GM18907 (cell line): Measurements from ENCODE around the gene MINK1.
"Not testable (repeated sequence)": the region's sequence is repeated elsewhere in the genome, so short reads cannot be mapped to it uniquely, and the experiment has no call there.

Experiments used
- ATAC-seq: cut with Tn5 transposase; IDR thresholded peaks from one replicate; pipeline ENCODE4 v1.9.1; 2021; ENCODE audit warnings: mild to moderate bottlenecking, moderate library complexity; ENCODE audit not compliant: unreplicated experiment

MINK1 gene

DNA sequence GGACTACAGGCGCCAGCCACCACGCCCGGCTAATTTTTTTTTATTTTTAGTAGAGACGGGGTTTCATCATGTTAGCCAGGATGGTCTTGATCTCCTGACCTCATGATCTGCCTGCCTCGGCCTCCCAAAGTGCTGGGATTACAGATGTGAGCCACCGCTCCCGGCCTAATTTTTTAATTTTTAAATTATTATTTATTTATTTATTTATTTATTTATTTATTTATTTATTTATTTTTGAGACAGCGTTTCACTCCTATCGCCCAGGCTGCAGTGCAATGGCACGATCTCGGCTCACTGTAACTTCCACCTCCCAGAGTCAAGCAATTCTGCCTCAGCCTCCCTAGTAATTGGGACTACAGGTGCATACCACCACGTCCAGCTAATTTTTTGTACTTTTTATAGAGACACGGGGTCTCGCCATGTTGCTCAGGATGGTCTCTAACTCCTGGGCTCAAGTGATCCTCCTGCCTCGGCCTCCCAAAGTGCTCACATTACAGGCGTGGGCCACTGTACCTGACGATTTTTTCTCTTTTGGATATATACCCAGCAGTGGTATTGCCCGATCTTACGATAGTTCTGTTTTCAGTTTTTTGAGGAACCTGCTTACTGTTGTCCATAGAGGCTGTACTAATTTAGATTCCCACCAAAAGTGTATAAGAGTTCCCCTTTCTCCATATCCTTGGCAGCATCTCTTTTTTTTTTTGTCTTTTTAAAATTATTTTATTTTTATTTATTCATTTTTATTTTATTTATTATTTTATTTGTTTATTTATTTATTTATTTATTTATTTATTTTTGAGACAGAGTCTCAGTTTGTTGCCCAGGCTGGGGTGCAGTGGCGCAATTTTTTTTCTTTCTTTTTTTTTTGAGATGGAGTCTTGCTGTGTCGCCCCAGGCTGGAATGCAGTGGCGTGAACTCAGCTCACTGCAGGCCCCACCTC lies 36.2 kb downstream of the MINK1 start:
- not testable (repeated sequence) for ATAC-seq

GRCh38 chr17:4870855-4871254 lies 37.7 kb downstream of the MINK1 start:
- ATAC-seq = no peak

DNA sequence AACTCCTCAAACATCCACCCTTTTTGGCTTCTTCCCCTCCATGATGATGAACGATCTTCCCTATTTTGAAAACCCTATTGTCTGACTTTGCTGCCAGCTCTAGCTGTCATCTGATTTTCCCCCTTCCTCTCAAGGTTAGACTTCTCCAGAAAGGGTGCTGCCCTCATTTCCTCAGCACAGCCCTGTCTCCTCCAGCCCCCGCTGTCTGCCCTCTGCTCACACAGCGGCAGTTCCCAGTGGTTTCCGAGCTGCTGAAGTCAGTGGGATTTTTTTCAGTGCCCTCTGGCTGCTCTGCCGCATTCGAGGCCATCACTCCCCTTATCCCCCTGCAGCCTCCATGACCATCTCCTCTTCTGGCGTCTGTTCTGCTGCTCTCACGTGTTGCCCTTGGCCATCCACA lies 39.6 kb downstream of the MINK1 start:
- no peak for ATAC-seq

- ATAC-seq = no peak
These were observed 43.9 kb downstream of the MINK1 start for GRCh38 chr17:4877089-4877488.

DNA sequence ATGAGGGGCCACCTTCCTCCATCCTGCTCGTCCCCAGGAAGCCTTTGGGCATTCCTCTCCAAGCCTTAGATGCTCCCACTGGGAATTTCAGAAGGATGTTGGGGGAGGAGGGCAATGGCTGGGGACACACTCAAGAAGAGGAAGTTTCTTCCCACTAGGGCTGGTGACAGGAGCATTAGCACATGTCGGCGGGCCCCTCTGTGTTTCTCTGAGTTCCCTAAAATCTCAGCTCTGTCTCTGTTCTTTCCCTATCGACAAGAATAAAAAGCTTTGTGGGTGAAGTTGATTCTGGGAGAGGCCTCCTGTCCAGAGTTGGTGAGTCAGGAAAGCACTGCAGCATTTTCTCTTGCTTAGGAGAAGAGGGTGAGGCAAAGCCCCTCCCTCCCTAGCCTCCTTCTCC lies 46.5 kb downstream of the MINK1 start:
- ATAC-seq = no peak

DNA sequence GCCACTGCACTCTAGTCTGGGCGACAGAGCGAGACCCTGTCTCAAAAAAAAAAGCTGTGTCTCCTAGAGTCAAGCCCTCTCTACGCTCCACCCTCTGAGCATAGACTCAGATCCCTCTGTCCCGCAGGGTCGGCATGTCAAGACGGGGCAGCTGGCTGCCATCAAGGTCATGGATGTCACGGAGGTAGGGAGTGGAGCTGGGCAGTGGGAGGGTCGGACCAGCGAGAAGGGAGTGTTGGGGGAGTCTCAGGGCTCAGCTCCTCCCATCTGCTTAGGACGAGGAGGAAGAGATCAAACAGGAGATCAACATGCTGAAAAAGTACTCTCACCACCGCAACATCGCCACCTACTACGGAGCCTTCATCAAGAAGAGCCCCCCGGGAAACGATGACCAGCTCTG lies 47.7 kb downstream of the MINK1 start:
- no peak for ATAC-seq

DNA sequence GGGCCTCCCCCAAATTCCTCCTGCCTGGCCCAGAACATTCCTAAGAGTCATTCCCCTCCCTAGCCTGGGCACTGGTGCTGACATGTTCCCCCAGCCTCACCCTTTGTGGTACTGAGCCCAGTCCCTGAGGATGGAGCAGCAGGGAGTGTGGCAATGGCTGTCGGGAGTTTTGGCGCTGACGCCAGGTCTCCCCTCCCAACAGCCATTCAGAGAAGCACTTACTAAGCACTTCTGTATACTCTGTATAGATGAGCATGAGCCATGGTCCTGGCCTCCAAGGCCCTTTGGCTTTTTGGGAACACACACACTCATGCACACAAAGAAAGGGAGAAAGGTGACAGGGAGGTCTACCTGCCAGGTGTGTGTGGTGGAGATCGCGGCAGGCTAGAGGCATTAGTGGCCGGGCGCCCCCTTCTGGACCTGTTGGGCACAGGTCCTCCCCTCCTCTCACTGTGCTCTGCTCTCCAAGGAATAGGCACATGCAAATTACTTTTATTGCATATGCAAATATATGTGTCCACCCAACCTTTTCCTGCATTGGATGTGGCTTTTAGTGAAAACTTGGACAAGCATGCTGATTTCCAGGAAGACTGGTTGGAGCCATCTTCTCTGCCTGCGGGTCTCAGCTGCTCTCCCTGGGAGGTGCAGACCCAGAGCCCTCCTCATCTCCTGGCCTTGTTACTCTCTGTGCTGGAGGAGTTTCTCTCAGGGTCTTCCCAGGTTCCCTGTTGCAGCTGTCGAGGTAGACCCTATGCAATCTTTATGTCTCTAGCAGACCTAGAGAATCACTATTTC lies 48.8 kb downstream of the MINK1 start:
- no peak for ATAC-seq

- no peak for ATAC-seq
These were observed 51.3 kb downstream of the MINK1 start for GRCh38 chr17:4884489-4884888.

DNA sequence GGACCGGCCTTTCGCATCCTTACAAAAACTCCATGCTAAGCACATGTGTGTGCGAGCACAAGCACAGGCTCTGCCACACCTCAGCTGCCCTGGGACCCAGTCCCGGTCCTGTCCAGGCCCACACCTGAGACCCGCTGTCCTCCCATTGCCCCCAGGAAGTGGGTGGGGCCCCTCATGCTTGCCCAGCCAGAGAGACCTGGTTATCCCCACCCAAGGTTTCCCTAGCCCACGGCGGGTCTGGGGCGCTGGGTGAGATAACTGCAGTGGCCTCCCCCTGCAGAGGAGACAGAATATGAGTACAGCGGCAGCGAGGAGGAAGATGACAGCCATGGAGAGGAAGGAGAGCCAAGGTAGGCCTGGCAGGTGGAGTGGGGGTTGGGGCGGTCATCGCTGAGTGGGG lies 53.7 kb downstream of the MINK1 start:
- ATAC-seq = no peak

- no peak for ATAC-seq
These were observed 54.4 kb downstream of the MINK1 start for GRCh38 chr17:4887581-4887980.

- ATAC-seq = no peak
These were observed 58.6 kb downstream of the MINK1 start for GRCh38 chr17:4891411-4892410.

- ATAC-seq = no peak
These were observed 59.5 kb downstream of the MINK1 start for GRCh38 chr17:4892499-4893221.

DNA sequence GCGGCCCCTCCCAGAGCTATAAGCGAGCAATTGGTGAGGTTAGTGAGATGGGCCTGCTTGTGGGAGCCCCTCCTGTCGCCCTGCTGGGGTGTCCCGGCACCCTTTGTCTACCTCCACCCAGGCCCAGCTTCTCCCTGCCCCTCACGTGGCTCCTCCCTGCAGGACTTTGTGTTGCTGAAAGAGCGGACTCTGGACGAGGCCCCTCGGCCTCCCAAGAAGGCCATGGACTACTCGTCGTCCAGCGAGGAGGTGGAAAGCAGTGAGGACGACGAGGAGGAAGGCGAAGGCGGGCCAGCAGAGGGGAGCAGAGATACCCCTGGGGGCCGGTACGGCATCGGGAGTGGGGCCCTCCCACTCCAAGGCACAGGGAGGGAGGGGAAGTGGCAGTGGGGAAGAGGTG lies 60.1 kb downstream of the MINK1 start:
- ATAC-seq = no peak

- ATAC-seq = no peak
These were observed 60.8 kb downstream of the MINK1 start for GRCh38 chr17:4893721-4894560.

DNA sequence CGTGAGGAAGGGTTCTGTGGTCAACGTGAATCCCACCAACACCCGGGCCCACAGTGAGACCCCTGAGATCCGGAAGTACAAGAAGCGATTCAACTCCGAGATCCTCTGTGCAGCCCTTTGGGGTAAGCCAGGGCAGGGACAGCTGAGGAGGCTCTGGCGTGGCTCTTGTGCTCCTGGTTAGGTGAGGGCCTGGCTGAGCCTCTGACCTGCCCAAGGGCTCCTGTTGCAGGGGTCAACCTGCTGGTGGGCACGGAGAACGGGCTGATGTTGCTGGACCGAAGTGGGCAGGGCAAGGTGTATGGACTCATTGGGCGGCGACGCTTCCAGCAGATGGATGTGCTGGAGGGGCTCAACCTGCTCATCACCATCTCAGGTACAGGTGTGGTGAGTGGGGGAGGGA lies 62.0 kb downstream of the MINK1 start:
- ATAC-seq = no peak

DNA sequence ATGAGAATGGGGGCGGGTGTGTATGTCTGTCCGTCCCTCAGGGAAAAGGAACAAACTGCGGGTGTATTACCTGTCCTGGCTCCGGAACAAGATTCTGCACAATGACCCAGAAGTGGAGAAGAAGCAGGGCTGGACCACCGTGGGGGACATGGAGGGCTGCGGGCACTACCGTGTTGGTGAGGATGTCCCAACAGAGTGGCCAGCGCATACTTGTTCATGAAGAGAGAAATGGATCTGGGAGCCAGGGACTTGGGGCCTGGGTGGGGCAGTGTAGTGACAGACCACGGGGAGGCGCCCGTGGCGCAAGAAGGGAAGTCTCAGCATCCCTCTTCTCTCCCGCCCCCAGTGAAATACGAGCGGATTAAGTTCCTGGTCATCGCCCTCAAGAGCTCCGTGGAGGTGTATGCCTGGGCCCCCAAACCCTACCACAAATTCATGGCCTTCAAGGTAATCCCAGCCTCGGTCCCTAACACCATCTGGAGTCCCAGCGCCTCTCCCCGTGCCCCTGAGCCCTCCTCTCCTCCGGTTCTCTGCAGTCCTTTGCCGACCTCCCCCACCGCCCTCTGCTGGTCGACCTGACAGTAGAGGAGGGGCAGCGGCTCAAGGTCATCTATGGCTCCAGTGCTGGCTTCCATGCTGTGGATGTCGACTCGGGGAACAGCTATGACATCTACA lies 62.7 kb downstream of the MINK1 start:
- no peak for ATAC-seq

GRCh38 chr17:4896332-4897197 lies 63.4 kb downstream of the MINK1 start:
- ATAC-seq = no peak

DNA sequence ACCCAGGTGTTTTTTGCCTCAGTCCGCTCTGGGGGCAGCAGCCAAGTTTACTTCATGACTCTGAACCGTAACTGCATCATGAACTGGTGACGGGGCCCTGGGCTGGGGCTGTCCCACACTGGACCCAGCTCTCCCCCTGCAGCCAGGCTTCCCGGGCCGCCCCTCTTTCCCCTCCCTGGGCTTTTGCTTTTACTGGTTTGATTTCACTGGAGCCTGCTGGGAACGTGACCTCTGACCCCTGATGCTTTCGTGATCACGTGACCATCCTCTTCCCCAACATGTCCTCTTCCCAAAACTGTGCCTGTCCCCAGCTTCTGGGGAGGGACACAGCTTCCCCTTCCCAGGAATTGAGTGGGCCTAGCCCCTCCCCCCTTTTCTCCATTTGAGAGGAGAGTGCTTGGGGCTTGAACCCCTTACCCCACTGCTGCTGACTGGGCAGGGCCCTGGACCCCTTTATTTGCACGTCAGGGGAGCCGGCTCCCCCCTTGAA lies 64.1 kb downstream of the MINK1 start:
- no peak for ATAC-seq
